Measurements from ENCODE around the gene KCTD15.

KCTD15 gene

GRCh38 chr19:33777351-33777750 lies 19.3 kb upstream of the KCTD15 start:
- H3F3A ChIP-seq (ENCODE audit: insufficient read depth, low read length), result no peaks in the 10 kb centered on the region
- H3K9me2 ChIP-seq (ENCODE audit: low read depth, low read length), result no peaks in the 10 kb centered on the region
- H3K4me1 ChIP-seq (ENCODE audit: insufficient read depth, low read length, severe bottlenecking), result no peaks in the 10 kb centered on the region
- no peak for TF ChIP-seq EZH2 (IDR thresholded peaks at IDR 0.05; ENCODE audit: borderline replicate concordance, low read length)
- TF ChIP-seq, protein P1, sequence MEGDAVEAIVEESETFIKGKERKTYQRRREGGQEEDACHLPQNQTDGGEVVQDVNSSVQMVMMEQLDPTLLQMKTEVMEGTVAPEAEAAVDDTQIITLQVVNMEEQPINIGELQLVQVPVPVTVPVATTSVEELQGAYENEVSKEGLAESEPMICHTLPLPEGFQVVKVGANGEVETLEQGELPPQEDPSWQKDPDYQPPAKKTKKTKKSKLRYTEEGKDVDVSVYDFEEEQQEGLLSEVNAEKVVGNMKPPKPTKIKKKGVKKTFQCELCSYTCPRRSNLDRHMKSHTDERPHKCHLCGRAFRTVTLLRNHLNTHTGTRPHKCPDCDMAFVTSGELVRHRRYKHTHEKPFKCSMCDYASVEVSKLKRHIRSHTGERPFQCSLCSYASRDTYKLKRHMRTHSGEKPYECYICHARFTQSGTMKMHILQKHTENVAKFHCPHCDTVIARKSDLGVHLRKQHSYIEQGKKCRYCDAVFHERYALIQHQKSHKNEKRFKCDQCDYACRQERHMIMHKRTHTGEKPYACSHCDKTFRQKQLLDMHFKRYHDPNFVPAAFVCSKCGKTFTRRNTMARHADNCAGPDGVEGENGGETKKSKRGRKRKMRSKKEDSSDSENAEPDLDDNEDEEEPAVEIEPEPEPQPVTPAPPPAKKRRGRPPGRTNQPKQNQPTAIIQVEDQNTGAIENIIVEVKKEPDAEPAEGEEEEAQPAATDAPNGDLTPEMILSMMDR (IDR thresholded peaks at IDR 0.05; ENCODE audit: low read length), result no peak
- H3K4me2 ChIP-seq (ENCODE audit: low read length), result no peak overlapping the region
- H2AFZ ChIP-seq (ENCODE audit: low read length), result no peak overlapping the region
- H3K36me3 ChIP-seq (ENCODE audit: insufficient read depth, low read length), result no peaks in the 10 kb centered on the region
- H3K9ac ChIP-seq (ENCODE audit: low read length), result no peak overlapping the region
- H4K20me1 ChIP-seq (ENCODE audit: insufficient read depth, low read length), result no peaks in the 10 kb centered on the region
- no peaks in the 10 kb centered on the region for H3K27me3 ChIP-seq (ENCODE audit: insufficient read depth, low read length)
- no peaks in the 10 kb centered on the region for H3K9me3 ChIP-seq (ENCODE audit: low read length)
- H3K4me3 ChIP-seq (ENCODE audit: low read depth, low read length, poor library complexity, severe bottlenecking), result no peak overlapping the region
- no peaks in the 10 kb centered on the region for H3K79me2 ChIP-seq (ENCODE audit: insufficient read depth, low read length)
- no peak overlapping the region for H3K27ac ChIP-seq (ENCODE audit: low read depth, low read length, poor library complexity, severe bottlenecking)

DNA sequence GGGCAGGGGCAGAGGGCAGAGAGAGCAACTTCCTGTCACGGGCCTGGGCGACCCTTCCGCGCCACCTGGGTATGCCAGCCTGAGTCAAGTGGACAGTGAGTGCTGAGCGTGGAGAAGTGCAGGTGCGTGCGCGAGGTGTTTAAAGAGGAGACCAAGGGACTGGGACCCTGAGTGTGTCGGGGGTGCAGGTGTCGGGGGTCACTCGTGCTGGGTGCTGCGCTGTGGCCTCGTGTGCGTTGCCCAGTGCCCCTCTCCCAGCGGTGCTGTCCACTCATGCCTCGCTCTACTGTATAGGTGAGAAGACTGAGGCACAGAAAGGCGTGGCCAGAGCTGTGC lies 18.9 kb upstream of the KCTD15 start:
- Histone ChIP-seq H3K4me1 (ENCODE audit: insufficient read depth, low read length, severe bottlenecking) (no peaks in the 10 kb centered on the region), H3K4me2 (ENCODE audit: low read length) (no peak overlapping the region), H2AFZ (ENCODE audit: low read length) (no peak overlapping the region), H4K20me1 (ENCODE audit: insufficient read depth, low read length) (no peaks in the 10 kb centered on the region), H3K4me3 (ENCODE audit: low read depth, low read length, poor library complexity, severe bottlenecking) (no peak overlapping the region), H3K79me2 (ENCODE audit: insufficient read depth, low read length) (no peaks in the 10 kb centered on the region), H3K9me2 (ENCODE audit: low read depth, low read length) (no peaks in the 10 kb centered on the region), H3F3A (ENCODE audit: insufficient read depth, low read length) (no peaks in the 10 kb centered on the region), H3K9ac (ENCODE audit: low read length) (no peak overlapping the region), H3K27me3 (ENCODE audit: insufficient read depth, low read length) (no peaks in the 10 kb centered on the region), H3K9me3 (ENCODE audit: low read length) (no peaks in the 10 kb centered on the region), H3K27ac (ENCODE audit: low read depth, low read length, poor library complexity, severe bottlenecking) (no peak overlapping the region), H3K36me3 (ENCODE audit: insufficient read depth, low read length) (no peaks in the 10 kb centered on the region)
- TF ChIP-seq, protein P1 (IDR thresholded peaks at IDR 0.05; ENCODE audit: low read length), result no peak
- no peak for TF ChIP-seq EZH2 (IDR thresholded peaks at IDR 0.05; ENCODE audit: borderline replicate concordance, low read length)

GRCh38 chr19:33778089-33778791 lies 18.4 kb upstream of the KCTD15 start:
- H3K27me3 ChIP-seq (ENCODE audit: insufficient read depth, low read length), result no peaks in the 10 kb centered on the region
- TF ChIP-seq EZH2 (IDR thresholded peaks at IDR 0.05; ENCODE audit: borderline replicate concordance, low read length), result no peak
- TF ChIP-seq, protein P1 (IDR thresholded peaks at IDR 0.05; ENCODE audit: low read length), result peak; percentile 100
- no peak overlapping the region for H3K27ac ChIP-seq (ENCODE audit: low read depth, low read length, poor library complexity, severe bottlenecking)
- H3K9me3 ChIP-seq (ENCODE audit: low read length), result no peaks in the 10 kb centered on the region
- H3F3A ChIP-seq (ENCODE audit: insufficient read depth, low read length), result no peaks in the 10 kb centered on the region
- H3K79me2 ChIP-seq (ENCODE audit: insufficient read depth, low read length), result no peaks in the 10 kb centered on the region
- no peak overlapping the region for H3K9ac ChIP-seq (ENCODE audit: low read length)
- no peak overlapping the region for H3K4me2 ChIP-seq (ENCODE audit: low read length)
- no peak overlapping the region for H2AFZ ChIP-seq (ENCODE audit: low read length)
- H4K20me1 ChIP-seq (ENCODE audit: insufficient read depth, low read length), result no peaks in the 10 kb centered on the region
- no peak overlapping the region for H3K4me3 ChIP-seq (ENCODE audit: low read depth, low read length, poor library complexity, severe bottlenecking)
- H3K9me2 ChIP-seq (ENCODE audit: low read depth, low read length), result no peaks in the 10 kb centered on the region
- no peaks in the 10 kb centered on the region for H3K36me3 ChIP-seq (ENCODE audit: insufficient read depth, low read length)
- H3K4me1 ChIP-seq (ENCODE audit: insufficient read depth, low read length, severe bottlenecking), result no peaks in the 10 kb centered on the region
